ENCODE data around the gene KIAA2012.

KIAA2012 gene

DNA sequence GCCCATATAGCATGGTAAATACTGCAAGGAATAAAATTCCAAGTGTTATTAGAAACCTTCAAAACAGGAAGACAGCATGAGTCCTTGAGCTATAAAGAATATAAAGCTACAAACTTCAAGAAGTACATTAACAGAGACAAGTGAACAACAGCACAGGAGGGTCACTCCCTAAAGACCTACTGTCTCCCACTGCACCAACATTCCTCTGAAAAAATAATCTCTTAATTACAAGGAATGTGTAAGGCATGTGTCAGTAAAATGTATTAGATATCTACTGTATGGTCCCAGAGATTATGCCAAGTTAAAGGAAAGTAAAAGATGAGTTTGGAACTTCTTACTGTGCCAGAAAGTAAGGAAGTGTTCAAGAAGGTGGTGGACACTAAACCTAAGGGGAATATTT lies 135.5 kb downstream of the KIAA2012 start:
- TF ChIP-seq TCF12 (IDR thresholded peaks at IDR 0.05; ENCODE audit: low read depth) (no peak), NFIC (IDR thresholded peaks at IDR 0.05) (no peak), RAD21 (IDR thresholded peaks at IDR 0.05; ENCODE audit: low read depth) (no peak), CREB1 (IDR thresholded peaks at IDR 0.05; ENCODE audit: low read depth) (no peak), FOXM1 (IDR thresholded peaks at IDR 0.05; ENCODE audit: borderline replicate concordance, low read depth) (no peak), MAX (IDR thresholded peaks at IDR 0.05) (no peak), TAF1 (IDR thresholded peaks at IDR 0.05; ENCODE audit: low read depth) (no peak), TEAD4 (IDR thresholded peaks at IDR 0.05) (no peak)
- TF ChIP-seq, protein P1, sequence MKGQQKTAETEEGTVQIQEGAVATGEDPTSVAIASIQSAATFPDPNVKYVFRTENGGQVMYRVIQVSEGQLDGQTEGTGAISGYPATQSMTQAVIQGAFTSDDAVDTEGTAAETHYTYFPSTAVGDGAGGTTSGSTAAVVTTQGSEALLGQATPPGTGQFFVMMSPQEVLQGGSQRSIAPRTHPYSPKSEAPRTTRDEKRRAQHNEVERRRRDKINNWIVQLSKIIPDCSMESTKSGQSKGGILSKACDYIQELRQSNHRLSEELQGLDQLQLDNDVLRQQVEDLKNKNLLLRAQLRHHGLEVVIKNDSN (IDR thresholded peaks at IDR 0.05), result no peak

DNA sequence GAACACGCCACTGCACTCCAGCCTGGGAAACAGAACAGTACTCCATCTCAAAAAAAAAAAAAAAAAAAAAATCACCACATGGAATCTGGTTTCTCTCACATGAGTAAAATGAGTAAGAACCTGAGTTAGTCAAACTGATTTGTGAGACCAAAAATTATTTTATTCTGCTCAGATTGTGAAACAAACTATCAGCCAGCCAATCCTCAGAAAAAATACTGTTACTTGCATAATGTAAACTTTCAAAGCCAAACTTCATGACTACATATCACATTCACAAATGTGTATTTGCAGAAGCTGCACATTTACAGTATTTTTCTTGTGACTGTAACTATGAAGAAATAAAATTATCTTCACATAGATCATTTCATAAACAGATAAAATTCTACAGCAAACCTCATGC lies 142.1 kb downstream of the KIAA2012 start:
- TF ChIP-seq NFIC (IDR thresholded peaks at IDR 0.05), result no peak
- TF ChIP-seq EP300 (IDR thresholded peaks at IDR 0.05; ENCODE audit: borderline replicate concordance), result no peak
- no peak for TF ChIP-seq EGR1 (IDR thresholded peaks at IDR 0.05)

DNA sequence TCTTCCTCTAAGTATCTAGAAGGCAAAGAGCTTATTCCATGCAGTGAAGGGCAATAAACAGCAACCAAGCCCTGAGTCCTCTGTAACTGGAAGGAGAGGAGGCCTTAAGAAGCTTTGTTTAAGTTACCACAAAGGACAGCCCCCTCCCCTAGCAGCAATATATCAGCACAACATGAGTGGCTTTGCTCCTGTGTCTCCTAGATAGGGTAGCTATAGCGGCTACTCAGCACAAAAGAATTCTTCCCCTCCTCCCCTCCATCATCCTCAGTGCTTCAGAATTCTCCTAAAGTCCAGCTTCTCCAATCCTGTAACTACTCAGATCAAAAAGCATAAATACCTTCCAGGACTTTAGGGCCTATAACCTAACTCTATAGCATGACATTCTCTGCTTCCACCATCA lies 148.8 kb downstream of the KIAA2012 start:
- no peak for TF ChIP-seq CREB1 (IDR thresholded peaks at IDR 0.05; ENCODE audit: low read depth)
- TF ChIP-seq YY1 (IDR thresholded peaks at IDR 0.05; ENCODE audit: low read depth), result no peak
- TF ChIP-seq NFIC (IDR thresholded peaks at IDR 0.05), result no peak
- TF ChIP-seq MAX (IDR thresholded peaks at IDR 0.05), result no peak
- TF ChIP-seq TEAD4 (IDR thresholded peaks at IDR 0.05), result no peak
- TF ChIP-seq, protein P2, sequence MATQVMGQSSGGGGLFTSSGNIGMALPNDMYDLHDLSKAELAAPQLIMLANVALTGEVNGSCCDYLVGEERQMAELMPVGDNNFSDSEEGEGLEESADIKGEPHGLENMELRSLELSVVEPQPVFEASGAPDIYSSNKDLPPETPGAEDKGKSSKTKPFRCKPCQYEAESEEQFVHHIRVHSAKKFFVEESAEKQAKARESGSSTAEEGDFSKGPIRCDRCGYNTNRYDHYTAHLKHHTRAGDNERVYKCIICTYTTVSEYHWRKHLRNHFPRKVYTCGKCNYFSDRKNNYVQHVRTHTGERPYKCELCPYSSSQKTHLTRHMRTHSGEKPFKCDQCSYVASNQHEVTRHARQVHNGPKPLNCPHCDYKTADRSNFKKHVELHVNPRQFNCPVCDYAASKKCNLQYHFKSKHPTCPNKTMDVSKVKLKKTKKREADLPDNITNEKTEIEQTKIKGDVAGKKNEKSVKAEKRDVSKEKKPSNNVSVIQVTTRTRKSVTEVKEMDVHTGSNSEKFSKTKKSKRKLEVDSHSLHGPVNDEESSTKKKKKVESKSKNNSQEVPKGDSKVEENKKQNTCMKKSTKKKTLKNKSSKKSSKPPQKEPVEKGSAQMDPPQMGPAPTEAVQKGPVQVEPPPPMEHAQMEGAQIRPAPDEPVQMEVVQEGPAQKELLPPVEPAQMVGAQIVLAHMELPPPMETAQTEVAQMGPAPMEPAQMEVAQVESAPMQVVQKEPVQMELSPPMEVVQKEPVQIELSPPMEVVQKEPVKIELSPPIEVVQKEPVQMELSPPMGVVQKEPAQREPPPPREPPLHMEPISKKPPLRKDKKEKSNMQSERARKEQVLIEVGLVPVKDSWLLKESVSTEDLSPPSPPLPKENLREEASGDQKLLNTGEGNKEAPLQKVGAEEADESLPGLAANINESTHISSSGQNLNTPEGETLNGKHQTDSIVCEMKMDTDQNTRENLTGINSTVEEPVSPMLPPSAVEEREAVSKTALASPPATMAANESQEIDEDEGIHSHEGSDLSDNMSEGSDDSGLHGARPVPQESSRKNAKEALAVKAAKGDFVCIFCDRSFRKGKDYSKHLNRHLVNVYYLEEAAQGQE (IDR thresholded peaks at IDR 0.05; ENCODE audit: low read depth), result no peak
- no peak for TF ChIP-seq EP300 (IDR thresholded peaks at IDR 0.05; ENCODE audit: borderline replicate concordance)
- no peak for TF ChIP-seq ZBTB7A (IDR thresholded peaks at IDR 0.05; ENCODE audit: low read depth)
- TF ChIP-seq EGR1 (IDR thresholded peaks at IDR 0.05), result no peak
- TF ChIP-seq CEBPB (IDR thresholded peaks at IDR 0.05), result no peak
- TF ChIP-seq TCF12 (IDR thresholded peaks at IDR 0.05; ENCODE audit: low read depth), result no peak
- TF ChIP-seq TAF1 (IDR thresholded peaks at IDR 0.05; ENCODE audit: low read depth), result no peak
- TF ChIP-seq, protein P1 (IDR thresholded peaks at IDR 0.05), result no peak
- no peak for TF ChIP-seq RAD21 (IDR thresholded peaks at IDR 0.05; ENCODE audit: low read depth)
- no peak for TF ChIP-seq FOXM1 (IDR thresholded peaks at IDR 0.05; ENCODE audit: borderline replicate concordance, low read depth)

- TF ChIP-seq ZBTB7A (IDR thresholded peaks at IDR 0.05; ENCODE audit: low read depth) (no peak), TAF1 (IDR thresholded peaks at IDR 0.05; ENCODE audit: low read depth) (no peak), CREB1 (IDR thresholded peaks at IDR 0.05; ENCODE audit: low read depth) (no peak), TEAD4 (IDR thresholded peaks at IDR 0.05) (no peak), CEBPB (IDR thresholded peaks at IDR 0.05) (no peak), EGR1 (IDR thresholded peaks at IDR 0.05) (no peak), EP300 (IDR thresholded peaks at IDR 0.05; ENCODE audit: borderline replicate concordance) (no peak), FOXM1 (IDR thresholded peaks at IDR 0.05; ENCODE audit: borderline replicate concordance, low read depth) (no peak), NFIC (IDR thresholded peaks at IDR 0.05) (no peak), TCF12 (IDR thresholded peaks at IDR 0.05; ENCODE audit: low read depth) (no peak), MAX (IDR thresholded peaks at IDR 0.05) (no peak), RAD21 (IDR thresholded peaks at IDR 0.05; ENCODE audit: low read depth) (no peak)
- TF ChIP-seq, protein P2 (IDR thresholded peaks at IDR 0.05; ENCODE audit: low read depth), result no peak
- TF ChIP-seq, protein P1 (IDR thresholded peaks at IDR 0.05), result no peak
Observed at GRCh38 chr2:202237787-202238233, 164.8 kb downstream of the KIAA2012 start.

GRCh38 chr2:202238234-202239197 lies 165.5 kb downstream of the KIAA2012 start, which contains the start of gene SUMO1:
SUMO1 (minus strand) TSS chr2:202238597; CDS start chr2:202238451, 146 bp downstream.
- no peak; the same call in 1 of the 2 replicates for TF ChIP-seq CEBPB (IDR thresholded peaks at IDR 0.05)
- no peak for TF ChIP-seq NFIC (IDR thresholded peaks at IDR 0.05)
- TF ChIP-seq TAF1 (IDR thresholded peaks at IDR 0.05; ENCODE audit: low read depth), result peak; percentile 66; the same call in 1 of the 2 replicates
- no peak for TF ChIP-seq EP300 (IDR thresholded peaks at IDR 0.05; ENCODE audit: borderline replicate concordance)
- TF ChIP-seq YY1 (IDR thresholded peaks at IDR 0.05; ENCODE audit: low read depth), result no peak; the same call in none of the 2 replicates
- TF ChIP-seq ZBTB7A (IDR thresholded peaks at IDR 0.05; ENCODE audit: low read depth), result no peak
- peak; percentile 76 for TF ChIP-seq MAX (IDR thresholded peaks at IDR 0.05)
- TF ChIP-seq EGR1 (IDR thresholded peaks at IDR 0.05), result no peak
- no peak for TF ChIP-seq TCF12 (IDR thresholded peaks at IDR 0.05; ENCODE audit: low read depth)
- TF ChIP-seq CREB1 (IDR thresholded peaks at IDR 0.05; ENCODE audit: low read depth), result peak; percentile 73
- TF ChIP-seq, protein P1 (IDR thresholded peaks at IDR 0.05), result no peak
- TF ChIP-seq FOXM1 (IDR thresholded peaks at IDR 0.05; ENCODE audit: borderline replicate concordance, low read depth), result no peak
- no peak for TF ChIP-seq TEAD4 (IDR thresholded peaks at IDR 0.05)
- TF ChIP-seq, protein P2 (IDR thresholded peaks at IDR 0.05; ENCODE audit: low read depth), result no peak
- TF ChIP-seq RAD21 (IDR thresholded peaks at IDR 0.05; ENCODE audit: low read depth), result no peak
